Body of pancreas (tissue), 4 donors: ENCODE measurements around the gene IFI30. TPM values are rescaled to one million over a fixed set of nuclear protein-coding genes. Genes with fewer than 3 reads are reported as not detected.
A peak's percentile ranks its signal among the peaks of the same experiment; 100 is the strongest.

Source experiments
- ATAC-seq: fragments of 150-250 bp; one replicate; pipeline ENCODE4 v1.9.1; 2016
- DNase-seq, 4 donors: peaks; one replicate each; pipeline ENCODE4 v3.0.0-alpha.2; 2019
- H3K27ac ChIP-seq, 4 donors: fragments of 200-600 bp; sonication (generic); 1 replicate in 3 of 4; 2 replicates in 1 of 4; pipeline versions ENCODE4 v1.5.1 to v1.6.1; 2016 to 2019; ENCODE audit warnings: mild to moderate bottlenecking in 1 of 4, mixed read lengths in 1 of 4, moderate library complexity in 1 of 4
- H3K27me3 ChIP-seq, 2 donors: fragments of 200-600 bp; sonication (generic); one replicate each; pipeline ENCODE4 v1.6.0; 2016; ENCODE audit warnings: mild to moderate bottlenecking in 1 of 2
- H3K36me3 ChIP-seq, 2 donors: fragments of 200-600 bp; sonication (generic); replicated peaks in 1 of 2; 2 replicates each; pipeline ENCODE4 v1.5.1; 2016; ENCODE audit warnings: low read depth in 2 of 2; ENCODE audit not compliant: insufficient read depth in 1 of 2
- H3K4me1 ChIP-seq: fragments of 200-600 bp; sonication (generic); one replicate; pipeline ENCODE4 v1.6.0; 2016
- H3K4me3 ChIP-seq, 2 donors: fragments of 200-600 bp; sonication (generic); 1 replicate in 1 of 2; 2 replicates in 1 of 2; pipeline ENCODE4 v1.5.1; 2016 to 2019
- H3K9me3 ChIP-seq, 3 donors: fragments of 200-600 bp; sonication (generic); 1 replicate in 2 of 3; 2 replicates in 1 of 3; pipeline ENCODE4 v1.5.1; 2016
- POLR2A ChIP-seq, 3 donors: fragments of 450-650 bp; IDR thresholded peaks; one replicate each; pipeline ENCODE4 v1.6.1; 2016; ENCODE audit warnings: antibody characterized with exemption in 3 of 3, mild to moderate bottlenecking in 2 of 3
- WGBS, 2 donors: methylation state at CpG; one replicate each; pipeline ENCODE4 v1.1.5; 2017; 5-methylcytosine and 5-hydroxymethylcytosine counted together
- intact Hi-C: fragments of 100-400 bp; cut with DNase I; formaldehyde crosslinking; loops from one replicate; pipeline ENCODE4 v1.15.1; 2023
- total RNA-seq, 2 donors: library from RNA; depleted of rRNA; stranded (reverse); fragments of >200 nt; gene quantifications; one replicate each; pipeline ENCODE4 v1.1.0, GENCODE V29; 2016
- TF ChIP-seq, protein P1 (sequence below), 7 experiments: fragments of 450-650 bp in 4 of 7; fragments of 200-600 bp in 3 of 7; sonication (generic) in 3 of 7; IDR thresholded peaks; one replicate each; pipeline ENCODE4 v1.5.1; 2016 to 2019; ENCODE audit warnings: antibody characterized with exemption in 7 of 7

IFI30 gene
- total RNA-seq, 2 donors from 2014 or later, result 30.3 to 32.9 TPM

DNA sequence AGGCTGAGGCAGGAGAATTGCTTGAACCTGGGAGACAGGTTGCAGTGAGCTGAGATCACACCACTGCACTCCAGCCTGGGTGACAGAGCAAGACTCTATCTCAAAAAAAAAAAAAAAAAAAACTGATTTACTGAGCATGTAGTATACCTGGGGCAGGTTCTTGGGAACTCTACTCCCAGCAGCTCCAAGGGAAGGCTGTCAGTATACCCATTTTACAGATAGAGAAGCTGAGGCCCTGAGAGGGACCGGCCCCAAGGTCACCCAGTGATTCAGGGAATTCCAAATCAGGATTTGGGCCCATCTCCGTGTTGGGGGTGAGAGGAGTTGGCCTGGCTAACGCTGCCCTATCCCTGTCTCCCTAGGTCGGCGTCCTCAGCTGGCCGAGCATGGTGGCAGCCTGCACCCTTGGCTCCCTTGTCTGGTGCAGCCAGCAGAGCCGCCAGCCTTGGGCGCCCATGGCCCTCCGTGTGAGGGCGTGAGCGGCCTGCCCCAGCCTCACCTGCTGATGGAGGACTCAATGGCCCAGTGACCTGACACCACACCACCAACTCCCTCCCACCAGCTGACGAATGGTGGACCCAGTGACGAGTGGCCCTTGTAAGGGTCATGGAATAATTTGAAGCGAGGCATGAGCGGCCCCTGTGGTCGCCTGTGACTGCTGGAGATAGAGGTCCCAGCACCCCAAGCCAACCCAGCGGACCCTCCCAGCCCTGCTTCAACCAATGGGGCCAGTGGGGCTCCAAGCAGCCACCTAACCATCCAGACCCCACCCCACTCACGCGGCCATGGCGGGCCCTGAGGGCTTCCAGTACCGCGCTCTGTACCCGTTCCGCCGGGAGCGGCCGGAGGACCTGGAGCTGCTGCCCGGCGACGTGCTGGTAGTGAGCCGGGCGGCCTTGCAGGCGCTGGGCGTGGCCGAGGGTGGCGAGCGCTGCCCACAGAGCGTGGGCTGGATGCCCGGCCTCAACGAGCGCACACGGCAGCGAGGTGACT, 18.2 kb upstream of the IFI30 start:
- H3K9me3 ChIP-seq, result no peaks in the 10 kb centered on the region
- TF ChIP-seq, protein P1, sequence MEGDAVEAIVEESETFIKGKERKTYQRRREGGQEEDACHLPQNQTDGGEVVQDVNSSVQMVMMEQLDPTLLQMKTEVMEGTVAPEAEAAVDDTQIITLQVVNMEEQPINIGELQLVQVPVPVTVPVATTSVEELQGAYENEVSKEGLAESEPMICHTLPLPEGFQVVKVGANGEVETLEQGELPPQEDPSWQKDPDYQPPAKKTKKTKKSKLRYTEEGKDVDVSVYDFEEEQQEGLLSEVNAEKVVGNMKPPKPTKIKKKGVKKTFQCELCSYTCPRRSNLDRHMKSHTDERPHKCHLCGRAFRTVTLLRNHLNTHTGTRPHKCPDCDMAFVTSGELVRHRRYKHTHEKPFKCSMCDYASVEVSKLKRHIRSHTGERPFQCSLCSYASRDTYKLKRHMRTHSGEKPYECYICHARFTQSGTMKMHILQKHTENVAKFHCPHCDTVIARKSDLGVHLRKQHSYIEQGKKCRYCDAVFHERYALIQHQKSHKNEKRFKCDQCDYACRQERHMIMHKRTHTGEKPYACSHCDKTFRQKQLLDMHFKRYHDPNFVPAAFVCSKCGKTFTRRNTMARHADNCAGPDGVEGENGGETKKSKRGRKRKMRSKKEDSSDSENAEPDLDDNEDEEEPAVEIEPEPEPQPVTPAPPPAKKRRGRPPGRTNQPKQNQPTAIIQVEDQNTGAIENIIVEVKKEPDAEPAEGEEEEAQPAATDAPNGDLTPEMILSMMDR (IDR thresholded peaks at IDR 0.05), result no peak
- no peak for TF ChIP-seq POLR2A (IDR thresholded peaks at IDR 0.05)
- no peaks in the 10 kb centered on the region for H3K36me3 ChIP-seq
- H3K27me3 ChIP-seq, result no peaks in the 10 kb centered on the region
- peak overlapping the region in 3 of 4 donors; percentile 23 to 74 (median 72) for H3K27ac ChIP-seq
- ATAC-seq (no peak), DNase-seq (peak in 1 of 4 donors; percentile 40)
- peaks cover 62% of the 10 kb centered on the region for H3K4me1 ChIP-seq
- intact Hi-C loops, result no loop called here
- 85 to 91% methylated on average over 4 to 36 of the region's 43 CpGs for WGBS, 2 donors
- no peak overlapping the region for H3K4me3 ChIP-seq

DNA sequence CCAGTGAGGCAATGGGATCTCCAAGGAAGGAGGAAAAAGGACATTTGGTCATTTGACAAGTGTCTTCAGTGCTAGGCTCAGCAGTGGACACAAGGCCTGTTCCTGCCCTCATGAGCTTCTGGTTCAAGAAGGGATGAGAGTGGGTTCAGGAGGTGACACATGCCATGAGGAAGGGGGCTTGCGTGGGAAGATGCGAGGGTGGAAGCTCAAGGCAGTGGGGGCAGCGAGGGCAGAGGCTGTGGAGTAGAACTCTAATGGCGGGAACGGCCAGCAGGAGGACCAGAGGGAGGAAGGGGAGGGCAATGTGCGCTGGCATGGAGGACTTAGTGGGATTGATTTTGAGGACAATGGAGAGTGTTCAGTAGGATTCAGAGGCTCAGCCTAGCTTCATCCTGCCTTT, 17.3 kb upstream of the IFI30 start:
- H3K4me1 ChIP-seq, result peaks cover 63% of the 10 kb centered on the region

DNA sequence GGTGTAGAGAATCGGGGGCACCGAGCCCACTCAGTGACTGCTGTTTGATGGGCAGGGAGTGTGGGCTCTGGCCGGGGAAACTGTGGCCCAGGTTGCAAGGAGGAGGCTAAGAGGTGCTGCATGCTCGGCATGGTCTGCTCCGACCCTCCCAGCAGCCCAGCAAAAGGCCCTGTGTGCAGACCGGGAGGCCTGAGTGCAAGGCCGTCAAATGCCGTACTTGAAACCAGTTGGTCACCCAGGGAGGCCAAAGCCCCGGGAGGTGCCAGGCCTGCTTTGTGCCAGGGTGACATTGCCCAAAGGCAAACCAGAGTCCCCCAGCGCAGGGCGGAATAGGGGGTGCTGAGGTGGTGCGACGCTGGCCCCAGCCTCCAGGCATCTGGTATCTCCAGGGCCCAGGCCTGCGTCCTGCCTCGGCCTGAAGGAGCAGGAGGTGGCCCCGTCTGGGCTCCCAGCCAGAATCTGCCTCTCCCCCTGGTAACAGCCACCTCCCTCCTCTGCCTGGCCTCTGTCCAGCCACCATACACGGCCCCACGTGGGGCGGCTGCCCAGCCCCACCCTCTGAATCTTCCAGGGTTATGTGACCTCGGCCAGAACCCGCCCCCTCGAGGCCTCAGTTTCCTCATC, 16.7 kb upstream of the IFI30 start:
- no peaks in the 10 kb centered on the region for H3K9me3 ChIP-seq
- intact Hi-C loops, result no loop called here
- H3K27ac ChIP-seq, result peak overlapping the region; percentile 69 to 74 (median 71)
- ATAC-seq (peak; percentile 14), DNase-seq (peak; percentile 87 to 98 (median 94))
- H3K4me1 ChIP-seq, result peaks cover 61% of the 10 kb centered on the region
- WGBS, 2 donors, result 13 to 74% methylated on average over 3 to 20 of the region's 22 CpGs
- H3K36me3 ChIP-seq, result no peaks in the 10 kb centered on the region
- no peak overlapping the region for H3K4me3 ChIP-seq
- no peaks in the 10 kb centered on the region for H3K27me3 ChIP-seq
- TF ChIP-seq, protein P1 (IDR thresholded peaks at IDR 0.05), result no peak
- TF ChIP-seq POLR2A (IDR thresholded peaks at IDR 0.05), result peak in 2 of 3 donors; percentile 37

More for the DNA sequence above, 17.3 kb upstream of the IFI30 start:
- ATAC-seq (no peak), DNase-seq (no peak)
- peak overlapping the region; percentile 69 to 74 (median 71) for H3K27ac ChIP-seq
- no peaks in the 10 kb centered on the region for H3K27me3 ChIP-seq
- TF ChIP-seq POLR2A (IDR thresholded peaks at IDR 0.05), result no peak
- TF ChIP-seq, protein P1 (IDR thresholded peaks at IDR 0.05), result no peak
- H3K36me3 ChIP-seq, result no peaks in the 10 kb centered on the region
- intact Hi-C loops, result no loop called here
- H3K9me3 ChIP-seq, result no peaks in the 10 kb centered on the region
- H3K4me3 ChIP-seq, result no peak overlapping the region
- WGBS, 2 donors, result 91 to 99% methylated on average over 6 of the region's 6 CpGs

DNA sequence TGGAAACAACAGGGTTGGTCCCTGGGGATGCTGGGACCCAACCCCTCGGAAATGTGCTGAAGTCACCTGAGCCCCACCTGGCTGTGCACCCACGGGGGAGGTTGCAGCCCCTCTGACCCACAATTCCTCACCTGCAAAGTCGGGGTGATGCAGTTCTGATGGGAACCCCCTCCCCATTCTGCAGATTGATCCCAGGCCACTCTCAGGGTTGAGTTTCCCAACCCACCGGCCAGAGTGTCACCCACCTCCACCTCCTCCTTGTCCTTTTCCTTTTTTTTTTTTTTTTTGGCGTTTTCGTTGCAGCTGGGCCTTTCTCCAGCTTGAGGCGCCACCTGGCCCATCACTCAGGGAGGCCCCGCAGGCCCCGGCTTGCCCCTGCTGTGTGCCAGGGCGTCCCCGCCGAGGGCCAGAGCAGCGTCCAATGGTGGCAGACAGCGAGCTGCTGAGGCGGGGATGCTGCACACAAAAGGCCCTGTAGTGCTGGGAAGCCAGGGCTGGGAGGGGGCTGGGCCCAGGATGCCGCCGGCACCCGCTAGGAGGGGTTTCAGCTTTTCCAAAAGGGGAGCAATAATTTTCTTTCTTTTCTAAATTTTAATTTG, 16.0 kb upstream of the IFI30 start:
- H3K27ac ChIP-seq, result peak overlapping the region; percentile 69 to 74 (median 71)
- intact Hi-C loops, result no loop called here
- H3K4me1 ChIP-seq, result peaks cover 61% of the 10 kb centered on the region
- ATAC-seq (no peak), DNase-seq (peak in 2 of 4 donors; percentile 64 to 74)
- WGBS, 2 donors, result 35 to 37% methylated on average over 13 to 16 of the region's 18 CpGs
- no peak overlapping the region for H3K4me3 ChIP-seq
- H3K27me3 ChIP-seq, result no peaks in the 10 kb centered on the region
- H3K36me3 ChIP-seq, result no peaks in the 10 kb centered on the region
- TF ChIP-seq, protein P1 (IDR thresholded peaks at IDR 0.05), result no peak
- no peak for TF ChIP-seq POLR2A (IDR thresholded peaks at IDR 0.05)
- no peaks in the 10 kb centered on the region for H3K9me3 ChIP-seq
